NCI-H345 treated with DMSO at 0.1 percent for 48 hours (cell line): Measurements from ENCODE around the gene FOXB2.
"Not testable (repeated sequence)": the region's sequence is repeated elsewhere in the genome, so short reads cannot be mapped to it uniquely, and the experiment has no call there.

ENCODE experiments used
- DNase-seq: peaks from one replicate; lab custom pipeline; 2025; ENCODE audit not compliant: unreplicated experiment; lab: John Stamatoyannopoulos, UW

FOXB2 gene

GRCh38 chr9:77016121-77016525 is 3.3 kb upstream of the FOXB2 start:
- no peak for DNase-seq

- DNase-seq = no peak
Observed at GRCh38 chr9:77016526-77017504, 2.6 kb upstream of the FOXB2 start.

GRCh38 chr9:77017505-77017894 is 2.0 kb upstream of the FOXB2 start:
- DNase-seq = no peak

DNA sequence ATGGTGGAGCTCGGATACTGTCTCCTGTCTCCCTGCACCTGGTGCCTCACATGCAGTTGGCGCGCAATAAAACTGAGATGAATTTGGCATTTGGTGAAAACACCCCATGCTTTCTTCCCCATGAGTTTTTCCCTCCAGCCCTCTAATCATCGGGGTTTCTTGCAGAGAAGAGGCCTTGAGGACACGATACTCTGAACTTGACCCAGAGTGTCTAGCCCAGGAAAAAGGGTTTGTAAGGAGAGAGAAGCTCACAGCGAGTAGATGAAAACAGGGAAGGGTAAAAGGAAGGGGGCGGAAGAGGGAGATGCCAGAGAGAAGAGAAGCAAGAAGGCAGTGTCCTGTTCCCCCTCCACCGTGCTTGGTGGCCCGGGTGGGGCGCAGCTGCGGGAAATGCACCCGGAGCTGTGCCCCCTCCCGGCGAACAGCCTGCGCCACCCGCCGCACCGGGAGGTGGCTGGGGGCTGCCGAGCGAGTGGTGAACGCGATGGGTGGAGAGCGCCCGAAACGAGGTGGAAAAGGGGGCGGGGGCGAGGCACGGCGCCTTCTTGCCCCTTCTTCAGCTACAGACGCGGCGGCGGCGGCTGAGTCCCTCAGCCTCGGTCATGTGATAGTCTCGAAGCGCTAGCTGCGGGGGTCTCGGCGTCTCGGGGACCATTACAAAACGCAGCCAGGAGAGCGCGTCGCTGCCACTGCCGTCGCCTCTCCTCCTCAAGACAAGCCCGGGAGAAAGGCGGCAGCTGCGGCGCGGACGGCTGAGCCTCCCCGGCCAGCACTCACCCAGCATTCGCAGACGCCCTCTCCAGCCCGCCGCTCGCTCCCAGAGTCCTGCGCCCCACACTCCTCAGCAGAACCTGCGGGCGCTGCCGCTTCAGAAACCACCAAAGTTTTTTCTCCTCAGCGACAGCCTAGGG is 1.1 kb upstream of the FOXB2 start:
- peak; percentile 26 for DNase-seq

- DNase-seq = no peak
Observed at GRCh38 chr9:77018969-77019235, 553 bp upstream of the FOXB2 start.

DNA sequence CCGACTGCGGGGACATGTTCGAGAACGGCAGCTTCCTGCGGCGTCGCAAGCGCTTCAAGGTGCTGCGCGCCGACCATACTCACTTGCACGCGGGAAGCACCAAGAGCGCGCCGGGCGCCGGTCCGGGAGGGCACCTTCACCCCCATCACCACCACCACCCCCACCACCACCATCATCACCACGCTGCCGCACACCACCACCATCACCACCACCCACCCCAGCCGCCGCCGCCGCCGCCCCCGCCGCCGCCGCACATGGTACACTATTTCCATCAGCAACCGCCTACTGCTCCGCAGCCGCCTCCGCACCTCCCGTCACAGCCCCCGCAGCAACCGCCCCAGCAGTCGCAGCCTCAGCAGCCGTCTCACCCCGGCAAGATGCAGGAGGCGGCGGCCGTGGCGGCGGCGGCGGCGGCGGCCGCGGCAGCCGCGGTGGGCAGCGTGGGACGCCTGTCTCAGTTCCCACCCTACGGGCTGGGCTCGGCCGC is 514 bp downstream of the FOXB2 start:
- no peak for DNase-seq

DNA sequence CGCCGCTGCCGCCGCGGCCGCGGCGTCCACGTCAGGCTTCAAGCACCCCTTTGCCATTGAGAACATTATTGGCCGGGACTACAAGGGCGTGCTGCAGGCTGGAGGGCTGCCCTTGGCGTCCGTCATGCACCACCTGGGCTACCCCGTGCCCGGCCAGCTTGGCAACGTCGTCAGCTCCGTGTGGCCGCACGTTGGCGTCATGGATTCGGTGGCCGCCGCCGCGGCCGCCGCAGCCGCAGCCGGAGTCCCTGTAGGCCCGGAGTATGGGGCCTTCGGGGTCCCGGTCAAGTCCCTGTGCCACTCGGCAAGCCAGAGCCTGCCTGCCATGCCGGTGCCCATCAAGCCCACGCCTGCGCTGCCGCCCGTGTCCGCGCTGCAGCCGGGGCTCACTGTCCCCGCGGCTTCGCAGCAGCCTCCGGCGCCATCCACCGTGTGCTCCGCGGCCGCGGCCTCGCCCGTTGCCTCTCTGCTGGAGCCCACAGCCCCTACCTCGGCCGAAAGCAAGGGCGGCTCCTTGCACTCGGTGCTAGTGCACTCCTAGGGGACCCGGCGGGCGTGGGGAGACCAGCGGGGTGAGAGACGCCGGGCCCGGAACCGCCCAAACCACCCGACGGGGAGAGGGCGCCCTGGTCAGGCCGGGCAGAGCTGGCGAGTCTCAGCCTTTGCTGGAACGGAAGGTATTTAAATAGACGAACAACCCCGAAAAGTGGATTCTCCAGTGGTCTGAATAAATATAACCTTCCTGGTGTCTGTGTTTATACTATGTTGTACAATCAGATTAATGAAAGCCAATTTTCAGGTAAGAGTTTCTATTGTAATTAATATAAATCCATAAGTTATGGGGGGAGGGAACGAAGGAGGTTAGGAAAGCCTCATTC is 1.2 kb downstream of the FOXB2 start:
- no peak for DNase-seq

GRCh38 chr9:77021291-77021894 is 1.9 kb downstream of the FOXB2 start:
- DNase-seq = no peak

DNA sequence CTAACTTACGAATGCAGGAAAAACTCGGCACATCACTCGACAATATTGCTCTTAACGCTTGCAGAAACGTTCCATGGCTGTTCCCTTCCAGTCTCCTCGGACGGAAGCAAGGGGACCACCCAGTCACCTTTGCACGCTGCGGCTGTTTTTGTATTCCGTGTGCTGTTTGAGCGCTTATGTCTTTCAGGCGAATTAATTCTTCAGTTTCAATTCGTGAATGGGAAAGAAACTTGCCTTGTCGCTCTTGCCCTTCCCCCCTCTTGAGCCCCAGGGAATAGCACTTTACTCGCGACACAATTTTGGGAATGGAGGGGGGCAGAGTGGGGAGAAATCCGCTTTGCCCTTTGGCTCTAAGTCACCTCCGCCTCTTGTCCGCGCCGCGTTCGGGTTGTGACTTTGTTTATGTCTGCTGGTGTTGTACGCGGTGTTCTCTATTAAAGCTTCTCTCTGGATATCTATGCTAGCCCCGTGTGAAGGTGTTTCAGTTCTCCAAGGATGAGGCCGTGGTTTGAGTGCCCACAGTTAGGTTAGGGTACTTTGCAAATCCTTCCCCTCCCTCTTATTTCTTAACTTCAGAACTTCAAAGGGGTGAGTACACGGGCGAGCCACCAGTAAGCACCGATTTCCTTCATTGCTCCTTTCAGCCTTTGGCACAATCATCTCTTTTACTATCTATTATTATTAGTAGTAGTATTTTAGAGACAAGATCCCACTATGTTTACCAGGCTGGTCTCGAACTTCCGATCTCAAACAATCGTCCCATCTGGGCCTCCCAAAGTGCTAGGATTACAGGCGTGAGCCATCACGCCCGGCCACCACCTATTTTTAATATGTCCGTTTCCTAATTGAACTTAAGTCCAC is 2.7 kb downstream of the FOXB2 start:
- no peak for DNase-seq

DNA sequence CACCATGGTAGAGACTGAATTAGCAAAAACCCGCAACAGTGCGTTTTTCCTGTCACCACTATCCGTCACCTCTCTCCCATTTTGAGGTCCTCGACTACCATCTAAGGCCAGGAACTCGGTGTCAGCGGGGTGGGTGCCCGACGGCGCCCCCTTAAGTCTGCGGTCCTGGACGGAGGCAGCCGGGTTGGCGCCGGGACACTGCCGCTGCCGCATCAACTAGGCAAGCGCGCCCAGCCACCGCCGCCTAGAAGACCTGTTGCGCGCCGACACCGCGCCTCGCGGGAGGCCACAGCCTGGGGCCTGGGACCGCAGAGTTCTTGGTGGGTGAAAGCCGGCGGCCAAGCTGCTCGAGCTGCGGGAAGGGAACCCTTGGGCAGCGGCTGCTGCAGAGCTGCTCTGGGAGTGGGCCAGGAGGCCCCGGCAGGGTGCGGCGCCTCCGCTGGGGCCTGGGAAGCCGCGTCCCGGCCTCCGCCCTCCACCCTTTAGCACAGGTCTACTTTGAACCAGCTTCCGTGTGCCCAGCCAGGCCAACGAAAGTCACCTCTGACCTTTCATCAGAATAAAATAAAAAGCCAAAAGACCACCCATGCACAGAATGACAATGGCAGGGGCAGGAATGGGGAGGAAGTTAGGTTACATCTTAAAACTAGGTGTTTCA is 3.5 kb downstream of the FOXB2 start:
- no peak for DNase-seq

DNA sequence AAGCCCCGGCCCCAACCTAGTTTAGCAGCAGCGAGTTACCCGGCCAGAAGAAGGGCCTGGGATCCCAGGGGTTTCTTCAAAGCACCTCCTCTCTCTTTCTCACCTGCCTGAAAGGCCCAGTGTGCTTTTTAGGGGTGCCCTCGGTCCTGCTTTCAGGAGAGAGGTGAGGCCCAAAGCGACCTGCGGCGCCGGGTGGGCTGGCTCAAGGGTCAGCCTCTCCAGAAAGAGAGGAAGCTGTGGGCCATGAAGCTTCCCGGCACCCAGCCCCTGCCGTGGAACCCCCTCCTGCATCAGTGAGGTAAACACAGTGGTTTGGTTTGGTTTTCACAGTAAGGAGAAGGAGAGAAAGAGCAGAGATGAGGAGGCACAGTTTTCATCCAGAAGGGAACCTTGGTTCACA is 4.3 kb downstream of the FOXB2 start:
- no peak for DNase-seq

DNA sequence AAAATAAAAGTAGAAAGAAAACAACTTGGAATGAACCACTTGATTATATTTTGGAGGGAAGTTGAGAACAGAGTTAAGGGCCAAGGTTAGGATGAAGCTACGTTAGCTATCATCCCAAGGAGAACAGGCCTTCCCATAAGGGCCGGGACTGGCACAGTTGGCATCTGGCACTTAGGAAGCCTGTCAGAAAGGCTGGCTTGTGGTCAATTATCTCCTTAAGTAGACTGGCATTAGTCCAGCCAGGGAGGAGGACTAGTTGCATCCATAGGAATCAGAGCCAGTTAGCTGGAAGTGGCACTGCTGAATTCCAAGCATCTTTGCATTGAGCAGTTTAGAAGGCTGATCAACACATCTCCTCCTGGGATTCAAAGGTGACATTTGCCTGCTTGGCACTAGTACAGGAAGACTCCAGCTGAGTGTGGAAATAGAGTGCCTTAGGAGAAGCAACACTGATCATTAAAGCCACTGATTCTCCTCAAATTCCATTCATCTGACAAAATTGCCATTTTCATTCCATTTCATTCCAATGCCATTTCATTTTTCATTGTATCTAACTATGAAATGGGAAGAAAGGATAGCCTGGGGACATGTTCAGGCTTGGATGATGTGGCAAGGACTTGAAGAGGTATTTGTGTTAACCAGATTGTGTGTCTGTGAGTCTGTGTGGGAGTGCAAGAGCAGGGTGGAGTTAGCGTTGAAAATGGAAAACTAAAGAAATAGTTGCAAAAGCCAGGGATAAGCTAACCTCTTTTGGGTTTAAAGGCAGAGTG is 5.5 kb downstream of the FOXB2 start:
- no peak for DNase-seq

DNA sequence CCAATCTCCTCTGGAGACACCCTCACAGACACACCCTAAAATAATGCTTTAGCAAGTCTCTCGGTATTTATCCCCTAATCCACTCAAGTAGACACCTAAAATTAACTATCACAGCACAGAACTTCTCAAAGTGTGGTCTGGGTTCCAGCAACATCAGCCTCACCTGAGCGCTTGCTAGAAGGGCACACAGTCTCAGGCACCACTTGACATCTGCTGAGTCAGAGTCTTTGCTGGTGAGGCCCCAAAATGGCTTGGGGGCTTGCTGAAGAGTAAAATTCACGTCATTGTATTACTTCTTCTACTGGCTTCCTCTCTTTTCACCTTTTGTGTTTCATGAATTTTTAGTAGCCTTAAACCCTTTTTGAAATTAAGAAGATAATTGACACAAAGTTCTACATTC is 9.0 kb downstream of the FOXB2 start:
- no peak for DNase-seq

- DNase-seq = no peak
Observed at GRCh38 chr9:77030045-77030444, 10.6 kb downstream of the FOXB2 start.

GRCh38 chr9:77038281-77039036 is 19.0 kb downstream of the FOXB2 start:
- DNase-seq = no peak

DNA sequence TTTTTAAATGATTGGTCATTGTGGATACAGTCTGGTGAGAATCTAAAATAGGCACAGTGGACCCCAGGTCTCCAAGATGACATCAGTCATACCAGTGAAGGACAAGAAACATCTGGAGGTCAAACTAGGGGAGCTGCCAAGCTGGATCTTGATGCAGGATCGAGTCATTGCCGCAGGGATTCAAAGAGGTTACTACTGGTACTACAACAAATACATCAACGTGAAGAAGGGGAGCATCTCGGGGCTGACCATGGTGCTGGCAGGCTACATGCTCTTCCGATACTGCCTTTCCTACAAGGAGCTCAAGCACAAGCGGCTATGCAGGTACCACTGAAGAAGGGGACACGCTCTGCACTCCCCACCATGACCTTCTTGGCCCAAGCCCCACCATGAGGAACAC is 20.9 kb downstream of the FOXB2 start:
- no peak for DNase-seq

DNA sequence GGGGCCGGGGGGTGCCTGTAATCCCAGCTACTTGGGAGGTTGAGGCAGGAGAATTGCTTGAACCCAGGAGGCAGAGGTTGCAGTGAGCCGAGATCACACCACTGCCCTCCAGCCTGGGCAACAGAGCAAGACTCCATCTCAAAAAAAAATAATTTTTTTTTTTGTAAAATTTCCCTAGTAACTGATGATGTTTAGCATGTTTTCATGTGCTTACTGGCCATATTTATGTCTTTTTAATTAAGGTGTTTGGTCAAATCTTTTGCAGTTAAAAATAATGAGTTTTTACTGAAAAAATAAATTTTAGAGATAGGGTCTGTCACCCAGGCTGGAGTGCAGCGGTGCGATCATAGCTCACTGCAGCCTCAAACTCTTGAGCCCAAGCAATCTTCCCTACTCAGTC is 24.3 kb downstream of the FOXB2 start:
- not testable (repeated sequence) for DNase-seq

GRCh38 chr9:77060681-77061080 is 41.2 kb downstream of the FOXB2 start:
- not testable (repeated sequence) for DNase-seq
